Dendritic cell treated with granulocyte-macrophage colony-stimulating factor and Interleukin-4, amounts not matched to agents 40 ng/mL and 50 ng/mL, for 4 days (primary cell): ENCODE measurements around the gene SRGAP2B.
"Not testable (repeated sequence)": the region's sequence is repeated elsewhere in the genome, so short reads cannot be mapped to it uniquely, and the experiment has no call there.

Experiments
- H3K27ac Mint-ChIP-seq: one replicate; pipeline ENCODE4 v1.8.0; 2022; ENCODE audit warnings: mild to moderate bottlenecking, mixed read lengths
- H3K27me3 Mint-ChIP-seq: one replicate; pipeline ENCODE4 v1.8.0; 2022; ENCODE audit warnings: mild to moderate bottlenecking, mixed read lengths
- H3K36me3 Mint-ChIP-seq: one replicate; pipeline ENCODE4 v1.8.0; 2022; ENCODE audit warnings: low read depth, mixed read lengths
- H3K4me1 Mint-ChIP-seq: one replicate; pipeline ENCODE4 v1.8.0; 2022; ENCODE audit warnings: low read depth, mixed read lengths
- H3K4me3 Mint-ChIP-seq: one replicate; pipeline ENCODE4 v1.8.0; 2022; ENCODE audit warnings: mild to moderate bottlenecking, moderate library complexity, mixed read lengths
- H3K9me3 Mint-ChIP-seq: one replicate; pipeline ENCODE4 v1.8.0; 2022; ENCODE audit warnings: mixed read lengths
- intact Hi-C: fragments of 100-400 bp; cut with micrococcal nuclease; formaldehyde crosslinking; loops from one replicate; pipeline ENCODE4 v1.15.0; 2022

Gene SRGAP2B

DNA sequence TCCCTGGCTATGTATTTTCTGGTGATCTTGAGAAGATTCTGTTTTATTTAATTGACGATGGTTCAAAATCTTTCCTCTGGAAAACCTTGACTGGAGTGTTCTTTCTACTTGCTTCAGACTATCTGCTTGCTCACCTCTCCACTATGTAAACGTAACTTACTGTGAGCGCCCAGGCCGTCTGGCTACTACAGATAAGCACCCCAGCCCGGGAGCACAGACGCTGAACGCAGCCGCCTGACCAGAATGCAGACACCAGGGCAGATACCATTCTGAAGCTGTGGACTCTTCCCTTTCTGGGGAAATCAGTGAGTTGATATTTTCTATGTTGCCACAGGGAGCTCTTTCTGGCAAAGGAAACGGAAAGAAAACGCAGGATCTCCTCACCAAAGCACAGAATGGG is 28.6 kb downstream of the SRGAP2B start:
- H3K36me3 Mint-ChIP-seq, H3K9me3 Mint-ChIP-seq, H3K4me3 Mint-ChIP-seq, H3K27me3 Mint-ChIP-seq, intact Hi-C loops, H3K27ac Mint-ChIP-seq, H3K4me1 Mint-ChIP-seq: not testable (repeated sequence)

- H3K36me3 Mint-ChIP-seq, intact Hi-C loops, H3K27me3 Mint-ChIP-seq, H3K9me3 Mint-ChIP-seq, H3K4me1 Mint-ChIP-seq, H3K27ac Mint-ChIP-seq, H3K4me3 Mint-ChIP-seq: not testable (repeated sequence)
Observed at GRCh38 chr1:145065194-145065826, 29.8 kb downstream of the SRGAP2B start.

DNA sequence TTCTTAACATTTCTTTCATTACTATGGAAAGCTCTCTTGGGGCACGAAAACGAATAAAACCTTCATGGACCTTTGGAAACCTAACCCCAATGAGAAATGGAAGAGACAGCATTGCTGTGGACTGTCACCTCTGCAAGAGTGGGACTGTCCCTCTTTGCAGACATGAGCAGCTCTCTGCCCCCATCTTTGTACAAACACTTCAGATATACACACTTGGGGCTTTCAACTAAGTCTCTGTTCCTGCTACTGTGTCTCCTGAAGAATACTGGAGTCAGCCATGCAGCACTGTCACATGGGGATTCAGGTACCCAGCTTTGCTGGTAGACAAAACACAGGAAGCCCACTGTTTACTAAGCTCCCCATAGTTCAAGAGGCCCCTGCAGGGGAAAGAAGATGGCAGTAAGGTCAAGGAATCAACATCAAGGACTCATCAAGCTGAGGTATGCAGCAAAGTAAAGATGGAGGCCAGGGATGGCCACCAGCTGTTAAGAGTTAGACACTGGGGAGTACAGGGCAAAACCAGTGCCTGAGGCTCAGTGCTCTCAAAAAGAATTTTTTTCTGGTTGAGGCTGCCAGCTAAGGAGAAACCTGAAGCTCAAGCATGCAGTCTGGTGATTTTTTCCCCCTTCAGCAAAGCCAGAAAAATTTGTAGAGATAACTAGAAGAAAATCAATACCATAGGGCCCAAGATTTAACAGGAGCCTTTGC is 31.0 kb downstream of the SRGAP2B start:
- H3K36me3 Mint-ChIP-seq, intact Hi-C loops, H3K27ac Mint-ChIP-seq, H3K4me1 Mint-ChIP-seq, H3K27me3 Mint-ChIP-seq, H3K9me3 Mint-ChIP-seq, H3K4me3 Mint-ChIP-seq: not testable (repeated sequence)

DNA sequence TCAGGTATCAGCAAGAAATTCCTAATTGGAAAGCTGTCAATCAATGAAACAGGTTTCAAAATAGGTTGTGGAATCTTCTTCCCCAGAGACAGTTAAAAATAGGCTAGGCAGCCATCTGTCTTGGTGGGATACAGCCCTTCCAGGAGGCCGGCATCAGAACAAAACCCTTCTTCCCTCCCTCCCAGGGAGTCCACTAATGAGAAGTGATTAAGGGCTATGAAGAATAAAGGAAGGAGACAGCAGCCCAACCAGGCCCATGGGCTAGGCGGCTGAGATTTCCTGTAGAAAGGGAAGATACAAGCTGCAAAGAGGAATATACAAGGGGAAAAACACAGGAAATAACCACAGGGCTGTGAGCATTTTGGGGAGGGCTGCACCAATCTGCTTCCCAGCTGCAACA is 31.8 kb downstream of the SRGAP2B start:
- H3K27me3 Mint-ChIP-seq = not testable (repeated sequence)

DNA sequence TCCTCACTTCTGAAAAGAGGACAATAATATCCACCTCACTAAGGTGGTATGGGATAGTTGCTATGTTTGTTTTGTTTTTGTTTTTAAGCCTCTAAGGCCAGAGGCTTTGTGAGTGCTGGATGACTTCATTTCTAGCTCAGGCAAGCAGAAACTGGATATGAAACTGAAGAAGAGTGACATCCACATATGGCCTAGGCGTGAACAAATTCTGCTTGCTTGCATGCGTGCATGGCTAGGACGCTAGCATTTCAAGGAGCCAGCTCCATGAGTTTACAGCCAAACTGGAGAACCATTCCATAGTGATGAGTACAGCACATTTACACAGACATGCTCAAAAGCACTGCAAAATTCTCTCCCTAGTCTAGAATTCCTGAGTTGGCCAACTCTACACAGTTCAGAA is 36.9 kb downstream of the SRGAP2B start:
- H3K36me3 Mint-ChIP-seq, H3K4me3 Mint-ChIP-seq, intact Hi-C loops: not testable (repeated sequence)

More for the DNA sequence above, 31.8 kb downstream of the SRGAP2B start:
- H3K36me3 Mint-ChIP-seq, intact Hi-C loops, H3K9me3 Mint-ChIP-seq, H3K4me3 Mint-ChIP-seq, H3K4me1 Mint-ChIP-seq, H3K27ac Mint-ChIP-seq: not testable (repeated sequence)

GRCh38 chr1:145055217-145055760 is 39.8 kb downstream of the SRGAP2B start:
- H3K27me3 Mint-ChIP-seq, H3K36me3 Mint-ChIP-seq, H3K9me3 Mint-ChIP-seq, intact Hi-C loops, H3K4me3 Mint-ChIP-seq, H3K4me1 Mint-ChIP-seq, H3K27ac Mint-ChIP-seq: not testable (repeated sequence)

More for the DNA sequence above, 36.9 kb downstream of the SRGAP2B start:
- H3K9me3 Mint-ChIP-seq, H3K27me3 Mint-ChIP-seq, H3K4me1 Mint-ChIP-seq, H3K27ac Mint-ChIP-seq: not testable (repeated sequence)

GRCh38 chr1:145053428-145053827 is 41.7 kb downstream of the SRGAP2B start:
- H3K9me3 Mint-ChIP-seq, intact Hi-C loops, H3K36me3 Mint-ChIP-seq, H3K4me3 Mint-ChIP-seq, H3K4me1 Mint-ChIP-seq, H3K27me3 Mint-ChIP-seq, H3K27ac Mint-ChIP-seq: not testable (repeated sequence)

DNA sequence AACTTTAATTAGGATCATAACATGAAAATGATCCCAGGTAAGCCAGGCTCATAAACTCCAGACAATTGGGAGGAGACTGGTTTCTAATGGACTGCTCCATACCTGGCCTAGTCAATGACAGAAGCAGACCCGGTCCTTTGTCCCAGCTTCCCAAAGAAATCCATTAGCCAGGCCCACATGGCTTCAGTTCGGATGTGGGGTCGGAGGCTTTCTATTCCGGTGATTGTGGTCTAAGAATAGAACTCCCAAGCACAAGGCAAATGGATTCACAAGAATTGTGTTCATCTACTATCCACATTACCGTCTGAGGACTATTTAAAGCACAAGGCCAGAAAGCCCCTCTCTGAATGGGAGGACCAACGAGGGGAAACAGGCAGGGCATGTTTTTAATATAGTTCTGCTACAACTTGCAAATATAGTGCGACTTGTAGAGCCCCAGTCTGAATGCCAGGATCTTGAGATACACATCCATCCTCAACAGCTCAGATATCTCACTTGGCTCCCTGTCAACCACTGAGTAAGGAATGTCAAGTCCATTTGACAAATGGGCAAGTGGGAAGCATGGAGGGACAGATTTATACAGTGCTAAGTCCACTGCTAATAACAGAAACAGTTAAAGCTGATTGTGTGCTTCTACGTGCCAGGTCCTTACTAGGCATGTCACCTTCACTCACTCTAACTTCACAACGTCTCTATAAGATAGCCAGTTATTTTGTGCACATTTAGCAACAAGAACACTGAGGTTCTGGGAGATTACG is 42.9 kb downstream of the SRGAP2B start:
- H3K36me3 Mint-ChIP-seq, H3K27ac Mint-ChIP-seq, H3K4me1 Mint-ChIP-seq, H3K9me3 Mint-ChIP-seq, H3K27me3 Mint-ChIP-seq, intact Hi-C loops, H3K4me3 Mint-ChIP-seq: not testable (repeated sequence)

GRCh38 chr1:145048181-145048856 is 46.8 kb downstream of the SRGAP2B start:
- H3K27ac Mint-ChIP-seq, H3K9me3 Mint-ChIP-seq, intact Hi-C loops, H3K36me3 Mint-ChIP-seq, H3K4me3 Mint-ChIP-seq, H3K4me1 Mint-ChIP-seq, H3K27me3 Mint-ChIP-seq: not testable (repeated sequence)

GRCh38 chr1:145047553-145047952 is 47.6 kb downstream of the SRGAP2B start:
- H3K27ac Mint-ChIP-seq, H3K36me3 Mint-ChIP-seq, intact Hi-C loops, H3K4me3 Mint-ChIP-seq, H3K27me3 Mint-ChIP-seq, H3K9me3 Mint-ChIP-seq, H3K4me1 Mint-ChIP-seq: not testable (repeated sequence)

- H3K4me3 Mint-ChIP-seq, H3K27me3 Mint-ChIP-seq, H3K36me3 Mint-ChIP-seq, H3K9me3 Mint-ChIP-seq, H3K4me1 Mint-ChIP-seq, intact Hi-C loops, H3K27ac Mint-ChIP-seq: not testable (repeated sequence)
Observed at GRCh38 chr1:145045571-145046273, 49.4 kb downstream of the SRGAP2B start.

DNA sequence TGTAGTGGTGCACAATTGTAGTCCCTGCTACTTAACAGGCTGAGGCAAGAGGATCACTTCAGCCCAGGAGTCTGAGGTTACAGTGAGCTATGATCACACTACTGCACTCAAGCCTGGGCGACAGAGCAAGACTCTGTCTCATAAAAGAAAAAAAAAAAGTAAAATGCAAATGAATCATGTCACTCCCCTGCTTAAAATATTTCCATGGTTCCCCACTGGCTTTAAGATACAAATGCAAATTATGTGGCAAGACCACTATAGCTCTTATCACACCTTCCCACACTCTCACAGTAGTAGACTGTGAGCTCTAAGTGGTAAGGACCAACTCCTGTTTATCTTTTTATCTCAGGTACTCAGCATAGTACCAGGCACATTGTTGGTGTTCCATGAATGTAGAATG is 53.6 kb downstream of the SRGAP2B start:
- intact Hi-C loops, H3K36me3 Mint-ChIP-seq, H3K27ac Mint-ChIP-seq, H3K4me3 Mint-ChIP-seq, H3K4me1 Mint-ChIP-seq, H3K27me3 Mint-ChIP-seq, H3K9me3 Mint-ChIP-seq: not testable (repeated sequence)

- H3K4me3 Mint-ChIP-seq, H3K27ac Mint-ChIP-seq, H3K9me3 Mint-ChIP-seq, intact Hi-C loops, H3K27me3 Mint-ChIP-seq, H3K36me3 Mint-ChIP-seq, H3K4me1 Mint-ChIP-seq: not testable (repeated sequence)
Observed at GRCh38 chr1:145036019-145036418, 59.1 kb downstream of the SRGAP2B start.

- H3K4me3 Mint-ChIP-seq, intact Hi-C loops, H3K4me1 Mint-ChIP-seq, H3K9me3 Mint-ChIP-seq, H3K27ac Mint-ChIP-seq, H3K36me3 Mint-ChIP-seq, H3K27me3 Mint-ChIP-seq: not testable (repeated sequence)
Observed at GRCh38 chr1:145033523-145033922, 61.6 kb downstream of the SRGAP2B start.
